Cardiac fibroblast (primary cell): ENCODE data around the gene SVIL.

Source experiments
- DNase-seq, 2 donors: peaks; one replicate each; pipeline versions ENCODE4 v3.0.0 to v3.0.0-alpha.2; 2010; ENCODE audit warnings: low read depth in 2 of 2
- H3K4me3 ChIP-seq, 2 donors: replicated peaks in 1 of 2; 1 replicate in 1 of 2; 2 replicates in 1 of 2; pipeline ENCODE4 v1.5.1; 2011; ENCODE audit warnings: low read depth in 2 of 2, low read length in 2 of 2, mild to moderate bottlenecking in 2 of 2, moderate library complexity in 1 of 2
- CTCF ChIP-seq: IDR thresholded peaks from one replicate; pipeline ENCODE4 v1.5.1; 2011; ENCODE audit warnings: low read depth, mild to moderate bottlenecking, low read length, inconsistent platforms

Gene SVIL

GRCh38 chr10:29530112-29530976, 104.4 kb downstream of the SVIL start:
- TF ChIP-seq CTCF: no peak
- no peak overlapping the region for H3K4me3 ChIP-seq
- no peak for DNase-seq

GRCh38 chr10:29529146-29529545, 105.6 kb downstream of the SVIL start:
- DNase-seq: no peak
- no peak overlapping the region for H3K4me3 ChIP-seq
- TF ChIP-seq CTCF: no peak

GRCh38 chr10:29525762-29526161, 109.0 kb downstream of the SVIL start:
- TF ChIP-seq CTCF: no peak
- no peak overlapping the region for H3K4me3 ChIP-seq
- DNase-seq: no peak

- no peak for DNase-seq
- H3K4me3 ChIP-seq: no peak overlapping the region
- TF ChIP-seq CTCF: no peak
These were observed 110.1 kb downstream of the SVIL start for GRCh38 chr10:29524720-29525119.

- H3K4me3 ChIP-seq: no peak overlapping the region
- no peak for DNase-seq
- no peak for TF ChIP-seq CTCF
These were observed 110.5 kb downstream of the SVIL start for GRCh38 chr10:29524294-29524693.

- DNase-seq: no peak
- no peak overlapping the region for H3K4me3 ChIP-seq
- TF ChIP-seq CTCF: no peak
These were observed 111.9 kb downstream of the SVIL start for GRCh38 chr10:29522918-29523317.
